ENCODE results near the gene TTLL13. TPM values are rescaled to one million over a fixed set of nuclear protein-coding genes. Genes with fewer than 3 reads are reported as not detected.
"Not testable (repeated sequence)": the region's sequence is repeated elsewhere in the genome, so short reads cannot be mapped to it uniquely, and the experiment has no call there.

TTLL13 gene
- total RNA-seq, 4 donors from 2014 or later, result 0.32 to 0.42 TPM; not detected in 2

GRCh38 chr15:90243943-90244639 is 5.3 kb upstream of the TTLL13 start:
- H3K9me3 ChIP-seq, result no peaks in the 10 kb centered on the region
- H3K4me3 ChIP-seq, result no peak overlapping the region
- intact Hi-C loops (cut with DNase I), result no loop called here
- DNase-seq (ENCODE audit: extremely low spot score), result no peak
- TF ChIP-seq, protein P1, sequence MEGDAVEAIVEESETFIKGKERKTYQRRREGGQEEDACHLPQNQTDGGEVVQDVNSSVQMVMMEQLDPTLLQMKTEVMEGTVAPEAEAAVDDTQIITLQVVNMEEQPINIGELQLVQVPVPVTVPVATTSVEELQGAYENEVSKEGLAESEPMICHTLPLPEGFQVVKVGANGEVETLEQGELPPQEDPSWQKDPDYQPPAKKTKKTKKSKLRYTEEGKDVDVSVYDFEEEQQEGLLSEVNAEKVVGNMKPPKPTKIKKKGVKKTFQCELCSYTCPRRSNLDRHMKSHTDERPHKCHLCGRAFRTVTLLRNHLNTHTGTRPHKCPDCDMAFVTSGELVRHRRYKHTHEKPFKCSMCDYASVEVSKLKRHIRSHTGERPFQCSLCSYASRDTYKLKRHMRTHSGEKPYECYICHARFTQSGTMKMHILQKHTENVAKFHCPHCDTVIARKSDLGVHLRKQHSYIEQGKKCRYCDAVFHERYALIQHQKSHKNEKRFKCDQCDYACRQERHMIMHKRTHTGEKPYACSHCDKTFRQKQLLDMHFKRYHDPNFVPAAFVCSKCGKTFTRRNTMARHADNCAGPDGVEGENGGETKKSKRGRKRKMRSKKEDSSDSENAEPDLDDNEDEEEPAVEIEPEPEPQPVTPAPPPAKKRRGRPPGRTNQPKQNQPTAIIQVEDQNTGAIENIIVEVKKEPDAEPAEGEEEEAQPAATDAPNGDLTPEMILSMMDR (IDR thresholded peaks at IDR 0.05), result no peak
- TF ChIP-seq POLR2A (IDR thresholded peaks at IDR 0.05; ENCODE audit: low read depth) (no peak), EP300 (IDR thresholded peaks at IDR 0.05) (no peak), POLR2AphosphoS5 (IDR thresholded peaks at IDR 0.05) (no peak)
- WGBS, result 90% methylated on average over 9 of the region's 10 CpGs
- no peak overlapping the region for H3K27ac ChIP-seq (replicated peaks in 1 of 4)
- peaks cover 4 to 28% (median 17%) of the 10 kb centered on the region in 4 donors for H3K36me3 ChIP-seq
- H3K4me1 ChIP-seq, result peaks cover 4 to 6% (median 5%) of the 10 kb centered on the region in 4 donors
- no peaks in the 10 kb centered on the region for H3K27me3 ChIP-seq

DNA sequence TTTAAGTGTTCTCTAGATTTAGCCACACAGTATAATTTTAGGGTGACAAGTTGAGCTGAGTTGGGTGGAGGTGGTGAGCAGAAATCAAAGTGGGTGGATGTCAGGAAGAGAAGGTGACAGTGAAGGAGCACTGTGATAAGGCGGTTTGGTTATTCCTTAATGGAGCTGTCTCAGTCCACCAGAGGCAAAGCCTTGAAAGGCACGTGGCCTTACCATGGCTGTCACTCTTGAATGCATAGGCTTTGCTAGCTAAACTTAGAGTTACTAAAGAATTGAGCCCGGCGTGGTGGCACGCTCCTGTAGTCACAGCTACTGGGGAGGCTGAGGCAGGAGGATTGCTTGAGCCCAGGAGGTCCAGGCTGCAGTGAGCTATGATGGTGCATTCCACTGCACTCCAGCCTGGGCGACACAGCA is 560 bp upstream of the TTLL13 start:
- H3K9me3 ChIP-seq, result no peaks in the 10 kb centered on the region
- DNase-seq (ENCODE audit: extremely low spot score), result no peak
- peak overlapping the region; percentile 57 to 76 (median 62) for H3K4me3 ChIP-seq
- no peaks in the 10 kb centered on the region for H3K36me3 ChIP-seq
- WGBS, result 68% methylated on average over 6 of the region's 6 CpGs
- TF ChIP-seq EP300 (IDR thresholded peaks at IDR 0.05), result no peak
- TF ChIP-seq POLR2AphosphoS5 (IDR thresholded peaks at IDR 0.05), result no peak
- no peak for TF ChIP-seq POLR2A (IDR thresholded peaks at IDR 0.05; ENCODE audit: low read depth)
- TF ChIP-seq, protein P1 (IDR thresholded peaks at IDR 0.05), result no peak
- peak overlapping the region; percentile 10 to 63 (median 40) for H3K27ac ChIP-seq (replicated peaks in 1 of 4)
- intact Hi-C loops (cut with DNase I), result no loop called here
- peaks cover 11 to 17% (median 16%) of the 10 kb centered on the region in 4 donors for H3K4me1 ChIP-seq
- H3K27me3 ChIP-seq, result no peaks in the 10 kb centered on the region

GRCh38 chr15:90257776-90258175 is 8.4 kb downstream of the TTLL13 start:
- WGBS, result 90% methylated on average over 6 of the region's 7 CpGs
- Histone ChIP-seq H3K36me3 (no peaks in the 10 kb centered on the region), H3K4me3 (no peak overlapping the region), H3K27me3 (no peaks in the 10 kb centered on the region), H3K9me3 (no peaks in the 10 kb centered on the region), H3K4me1 (no peaks in the 10 kb centered on the region), H3K27ac (replicated peaks in 1 of 4) (no peak overlapping the region)
- TF ChIP-seq POLR2A (IDR thresholded peaks at IDR 0.05; ENCODE audit: low read depth) (no peak), POLR2AphosphoS5 (IDR thresholded peaks at IDR 0.05) (no peak), EP300 (IDR thresholded peaks at IDR 0.05) (no peak)
- TF ChIP-seq, protein P1 (IDR thresholded peaks at IDR 0.05), result no peak
- intact Hi-C loops (cut with DNase I), result no loop called here
- no peak for DNase-seq (ENCODE audit: extremely low spot score)

DNA sequence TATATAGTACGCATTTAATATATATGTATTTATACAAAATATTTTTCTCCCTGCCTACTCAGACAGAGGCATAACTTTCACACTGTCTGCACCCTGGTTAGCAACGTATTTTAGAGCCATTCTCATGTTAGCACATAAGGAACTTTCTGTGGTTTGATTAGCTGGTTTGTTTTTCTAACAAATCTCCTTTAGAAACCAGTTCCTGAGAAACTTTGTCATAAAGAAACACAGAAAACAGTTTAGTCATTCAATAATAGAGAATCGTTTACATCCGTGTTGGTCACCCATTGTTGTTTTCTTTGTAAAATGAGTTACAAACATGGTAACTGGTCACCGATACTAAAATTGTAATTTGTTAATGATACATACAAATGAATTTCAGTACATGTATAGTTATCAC is 10.2 kb downstream of the TTLL13 start:
- no peaks in the 10 kb centered on the region for H3K27me3 ChIP-seq
- no peak overlapping the region for H3K4me3 ChIP-seq
- WGBS, result 90% methylated on average over 5 of the region's 5 CpGs
- no peaks in the 10 kb centered on the region for H3K36me3 ChIP-seq
- TF ChIP-seq EP300 (IDR thresholded peaks at IDR 0.05) (no peak), POLR2A (IDR thresholded peaks at IDR 0.05; ENCODE audit: low read depth) (no peak), POLR2AphosphoS5 (IDR thresholded peaks at IDR 0.05) (no peak)
- TF ChIP-seq, protein P1 (IDR thresholded peaks at IDR 0.05), result no peak
- H3K9me3 ChIP-seq, result no peaks in the 10 kb centered on the region
- no peak overlapping the region for H3K27ac ChIP-seq (replicated peaks in 1 of 4)
- intact Hi-C loops (cut with DNase I), result no loop called here
- DNase-seq (ENCODE audit: extremely low spot score), result no peak
- H3K4me1 ChIP-seq, result peaks cover 3 to 5% (median 4%) of the 10 kb centered on the region in 4 donors

DNA sequence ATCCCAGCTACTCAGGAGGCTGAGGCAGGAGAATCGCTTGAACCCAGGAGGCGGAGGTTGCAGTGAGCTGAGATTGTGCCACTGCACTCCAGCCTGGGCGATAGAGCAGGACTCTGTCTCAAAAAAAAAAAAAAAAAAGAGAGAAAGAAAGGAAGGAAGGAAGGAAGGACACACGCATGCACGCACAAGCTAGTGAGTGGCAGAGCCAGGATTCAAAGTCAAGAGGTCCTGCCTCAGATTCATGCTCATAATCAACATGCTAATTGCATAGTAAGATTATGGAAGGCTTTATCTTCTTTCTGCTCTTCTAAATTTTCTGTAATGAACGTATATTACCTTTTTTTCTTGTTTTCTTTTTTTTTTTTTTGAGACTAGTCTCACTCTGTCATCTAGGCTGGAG is 11.4 kb downstream of the TTLL13 start:
- peaks cover 9 to 11% (median 10%) of the 10 kb centered on the region in 4 donors for H3K4me1 ChIP-seq
- H3K9me3 ChIP-seq; H3K4me3 ChIP-seq; H3K27ac ChIP-seq (replicated peaks in 1 of 4); DNase-seq (ENCODE audit: extremely low spot score); intact Hi-C loops (cut with DNase I); H3K27me3 ChIP-seq; H3K36me3 ChIP-seq: not testable (repeated sequence)
- 86% methylated on average over 6 of the region's 6 CpGs for WGBS

All from esophagus muscularis mucosa (tissue), 4 donors.